MM.1S (cell line): ENCODE data around the gene ORAI2.

ENCODE experiments used
- DNase-seq: peaks from one replicate; pipeline ENCODE4 v3.0.0-alpha.2; 2015
- H2AFZ ChIP-seq: fragments of 300-600 bp; sonication (generic); 2 replicates; pipeline ENCODE4 v1.6.0; 2016; ENCODE audit warnings: antibody characterized with exemption, low read length
- H3F3A ChIP-seq: fragments of 300-600 bp; sonication (generic); 2 replicates; pipeline ENCODE4 v1.6.1; 2016; ENCODE audit warnings: mild to moderate bottlenecking, antibody characterized with exemption, low read length, moderate library complexity, mixed read lengths; ENCODE audit not compliant: insufficient read depth
- H3K27ac ChIP-seq: fragments of 300-600 bp; sonication (generic); 2 replicates; pipeline ENCODE4 v1.5.1; 2016; ENCODE audit warnings: mild to moderate bottlenecking, low read length
- H3K27me3 ChIP-seq: fragments of 300-600 bp; sonication (generic); replicated peaks from 2 replicates; pipeline ENCODE4 v1.6.0; 2016; ENCODE audit warnings: low read length; ENCODE audit not compliant: insufficient read depth
- H3K36me3 ChIP-seq: fragments of 300-600 bp; sonication (generic); replicated peaks from 2 replicates; pipeline ENCODE4 v1.6.1; 2016; ENCODE audit warnings: mild to moderate bottlenecking, low read length, mixed read lengths; ENCODE audit not compliant: insufficient read depth
- H3K4me1 ChIP-seq: fragments of 300-600 bp; sonication (generic); 2 replicates; pipeline ENCODE4 v1.6.1; 2016; ENCODE audit warnings: low read length, mixed read lengths
- H3K4me2 ChIP-seq: fragments of 300-600 bp; sonication (generic); 2 replicates; pipeline ENCODE4 v1.6.0; 2016; ENCODE audit warnings: low read depth, low read length
- H3K4me3 ChIP-seq: fragments of 300-600 bp; sonication (generic); 2 replicates; pipeline ENCODE4 v1.5.1; 2016; ENCODE audit warnings: low read length, mixed read lengths
- H3K79me2 ChIP-seq: fragments of 300-600 bp; sonication (generic); 2 replicates; pipeline ENCODE4 v1.6.1; 2016; ENCODE audit warnings: mixed run types, low read length, mixed read lengths
- H3K9ac ChIP-seq: fragments of 300-600 bp; sonication (generic); 2 replicates; pipeline ENCODE4 v1.6.1; 2016; ENCODE audit warnings: low read length, mixed read lengths
- H3K9me2 ChIP-seq: fragments of 300-600 bp; sonication (generic); replicated peaks from 2 replicates; pipeline ENCODE4 v1.6.1; 2016; ENCODE audit warnings: mild to moderate bottlenecking, low read length, mixed read lengths; ENCODE audit not compliant: insufficient read depth
- H3K9me3 ChIP-seq: fragments of 300-600 bp; sonication (generic); replicated peaks from 2 replicates; pipeline ENCODE4 v1.6.1; 2016; ENCODE audit warnings: mild to moderate bottlenecking, low read length, mixed read lengths; ENCODE audit not compliant: insufficient read depth
- H4K20me1 ChIP-seq: fragments of 300-600 bp; sonication (generic); 2 replicates; pipeline ENCODE4 v1.6.1; 2016; ENCODE audit warnings: mild to moderate bottlenecking, low read length, moderate library complexity, mixed read lengths; ENCODE audit not compliant: insufficient read depth
- EZH2 ChIP-seq: fragments of 300-600 bp; sonication (generic); optimal IDR thresholded peaks from 2 replicates; pipeline ENCODE3; 2017; ENCODE audit warnings: low read depth, mild to moderate bottlenecking, antibody characterized with exemption, low read length, mixed read lengths
- EZH2phosphoT487 ChIP-seq: fragments of 300-600 bp; sonication (generic); IDR thresholded peaks from 2 replicates; pipeline ENCODE4 v1.6.1; 2018; ENCODE audit warnings: antibody characterized with exemption, low read length
- TF ChIP-seq, protein P1 (sequence below): fragments of 300-600 bp; sonication (generic); IDR thresholded peaks from 2 replicates; pipeline ENCODE4 v1.5.1; 2016; ENCODE audit warnings: antibody characterized with exemption, low read length, mixed read lengths

ORAI2 gene

GRCh38 chr7:102433219-102434038, at the start of gene ORAI2:
Gene ORAI2, plus strand, starts transcription at chr7:102433575. Its CDS starts 5,382 bp downstream, at chr7:102438957.
- H3F3A ChIP-seq, result peaks cover 17% of the 10 kb centered on the region
- TF ChIP-seq EZH2phosphoT487, result no peak
- TF ChIP-seq, protein P1, sequence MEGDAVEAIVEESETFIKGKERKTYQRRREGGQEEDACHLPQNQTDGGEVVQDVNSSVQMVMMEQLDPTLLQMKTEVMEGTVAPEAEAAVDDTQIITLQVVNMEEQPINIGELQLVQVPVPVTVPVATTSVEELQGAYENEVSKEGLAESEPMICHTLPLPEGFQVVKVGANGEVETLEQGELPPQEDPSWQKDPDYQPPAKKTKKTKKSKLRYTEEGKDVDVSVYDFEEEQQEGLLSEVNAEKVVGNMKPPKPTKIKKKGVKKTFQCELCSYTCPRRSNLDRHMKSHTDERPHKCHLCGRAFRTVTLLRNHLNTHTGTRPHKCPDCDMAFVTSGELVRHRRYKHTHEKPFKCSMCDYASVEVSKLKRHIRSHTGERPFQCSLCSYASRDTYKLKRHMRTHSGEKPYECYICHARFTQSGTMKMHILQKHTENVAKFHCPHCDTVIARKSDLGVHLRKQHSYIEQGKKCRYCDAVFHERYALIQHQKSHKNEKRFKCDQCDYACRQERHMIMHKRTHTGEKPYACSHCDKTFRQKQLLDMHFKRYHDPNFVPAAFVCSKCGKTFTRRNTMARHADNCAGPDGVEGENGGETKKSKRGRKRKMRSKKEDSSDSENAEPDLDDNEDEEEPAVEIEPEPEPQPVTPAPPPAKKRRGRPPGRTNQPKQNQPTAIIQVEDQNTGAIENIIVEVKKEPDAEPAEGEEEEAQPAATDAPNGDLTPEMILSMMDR, result peak; percentile 5; the same call in 1 of the 2 replicates
- no peak for TF ChIP-seq EZH2
- H3K9me3 ChIP-seq, result no peaks in the 10 kb centered on the region
- peaks cover 46% of the 10 kb centered on the region for H3K4me1 ChIP-seq
- H3K9me2 ChIP-seq, result no peaks in the 10 kb centered on the region
- H3K79me2 ChIP-seq, result peaks cover 58% of the 10 kb centered on the region
- peak; percentile 87 for DNase-seq
- 0 out of 2 replicates have a peak, but pooled peaks cover 4% of the 10 kb centered on the region for H3K36me3 ChIP-seq
- H3K27ac ChIP-seq, result peak within 1 kb of the TSS; percentile 94
- H3K9ac ChIP-seq, result peak within 1 kb of the TSS; percentile 99
- peak within 1 kb of the TSS; percentile 98 for H3K4me3 ChIP-seq
- H2AFZ ChIP-seq, result 0 out of 2 replicates have a peak within 1 kb of the TSS, but pooled peaks have one; percentile 28
- no peaks in the 10 kb centered on the region for H4K20me1 ChIP-seq
- peak within 1 kb of the TSS; percentile 98 for H3K4me2 ChIP-seq
- no peaks in the 10 kb centered on the region for H3K27me3 ChIP-seq

DNA sequence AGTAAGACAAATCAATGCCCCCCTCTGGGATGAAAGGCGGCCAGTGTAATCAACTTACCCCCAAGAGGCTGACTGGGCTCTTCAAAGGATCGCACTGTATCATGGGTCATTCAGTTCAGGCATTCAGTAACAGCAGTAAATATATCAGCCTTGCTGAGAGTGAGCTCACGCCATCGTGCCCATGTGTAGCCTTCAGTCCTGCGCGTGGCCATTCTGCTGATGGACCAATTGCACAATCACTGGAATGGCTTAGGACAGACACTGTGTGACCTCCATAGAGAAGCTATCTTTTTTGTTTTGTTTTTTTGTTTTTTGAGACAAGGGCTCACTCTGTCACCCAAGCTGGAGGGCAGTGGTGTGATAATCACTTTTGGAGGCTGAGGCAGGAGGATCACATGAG, 46.3 kb upstream of the ORAI2 start:
- H3K9ac ChIP-seq, result no peak overlapping the region
- H4K20me1 ChIP-seq, result no peaks in the 10 kb centered on the region
- no peaks in the 10 kb centered on the region for H3K36me3 ChIP-seq
- H3K9me3 ChIP-seq, result no peaks in the 10 kb centered on the region
- H3K27me3 ChIP-seq, result no peaks in the 10 kb centered on the region
- TF ChIP-seq, protein P1, result no peak
- no peak for TF ChIP-seq EZH2
- no peak for TF ChIP-seq EZH2phosphoT487
- H3K9me2 ChIP-seq, result no peaks in the 10 kb centered on the region
- peaks cover 8% of the 10 kb centered on the region for H3F3A ChIP-seq
- H2AFZ ChIP-seq, result no peak overlapping the region
- no peak overlapping the region for H3K4me2 ChIP-seq
- peaks cover 18% of the 10 kb centered on the region for H3K79me2 ChIP-seq
- H3K4me3 ChIP-seq, result no peak overlapping the region
- peaks cover 18% of the 10 kb centered on the region for H3K4me1 ChIP-seq
- DNase-seq, result no peak
- no peak overlapping the region for H3K27ac ChIP-seq

DNA sequence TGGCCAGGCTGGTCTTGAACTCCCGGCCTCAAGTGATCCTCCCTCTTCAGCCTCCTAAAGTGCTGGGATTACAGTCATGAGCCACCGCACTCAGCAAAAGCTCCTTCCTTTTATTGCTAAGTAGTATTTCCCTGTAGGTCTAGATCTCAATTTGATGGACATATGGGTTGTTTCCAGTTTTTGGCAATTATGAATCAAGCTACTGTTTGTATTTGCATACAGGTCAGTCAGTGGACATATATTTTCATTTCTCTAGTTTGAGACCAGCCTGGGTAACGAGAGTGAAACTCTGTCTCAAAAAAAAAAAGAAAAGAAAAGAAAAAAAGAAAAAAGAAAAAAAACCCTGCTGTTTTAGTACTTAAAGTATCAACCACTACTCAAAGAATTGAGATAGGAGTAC, 43.6 kb upstream of the ORAI2 start:
- no peaks in the 10 kb centered on the region for H4K20me1 ChIP-seq
- TF ChIP-seq EZH2 (no peak), EZH2phosphoT487 (no peak)
- TF ChIP-seq, protein P1, result no peak
- peaks cover 18% of the 10 kb centered on the region for H3K4me1 ChIP-seq
- H3K4me3 ChIP-seq, result no peak overlapping the region
- H3K27me3 ChIP-seq, result no peaks in the 10 kb centered on the region
- H3K27ac ChIP-seq, result peak overlapping the region; percentile 51; the same call in 1 of the 2 replicates
- no peaks in the 10 kb centered on the region for H3K9me3 ChIP-seq
- no peak overlapping the region for H3K4me2 ChIP-seq
- no peak overlapping the region for H3K9ac ChIP-seq
- DNase-seq, result peak; percentile 24
- no peak overlapping the region for H2AFZ ChIP-seq
- H3F3A ChIP-seq, result peaks cover 8% of the 10 kb centered on the region
- peaks cover 23% of the 10 kb centered on the region for H3K79me2 ChIP-seq
- H3K36me3 ChIP-seq, result no peaks in the 10 kb centered on the region
- H3K9me2 ChIP-seq, result no peaks in the 10 kb centered on the region
